Ishikawa (cell line): ENCODE data around the gene GAPVD1.
A peak's percentile ranks its signal among the peaks of the same experiment; 100 is the strongest.

Experiments used
- CEBPB ChIP-seq: IDR thresholded peaks from 2 replicates; pipeline ENCODE4 v1.6.1; 2012
- CREB1 ChIP-seq: IDR thresholded peaks from 2 replicates; pipeline ENCODE4 v1.6.1; 2012; ENCODE audit warnings: low read depth
- EGR1 ChIP-seq: IDR thresholded peaks from 2 replicates; pipeline ENCODE4 v1.6.1; 2012
- EP300 ChIP-seq: IDR thresholded peaks from 2 replicates; pipeline ENCODE4 v1.6.1; 2012; ENCODE audit warnings: borderline replicate concordance
- FOXM1 ChIP-seq: IDR thresholded peaks from 2 replicates; pipeline ENCODE4 v1.6.1; 2012; ENCODE audit warnings: low read depth, borderline replicate concordance
- NFIC ChIP-seq: IDR thresholded peaks from 2 replicates; pipeline ENCODE4 v1.6.1; 2012
- RAD21 ChIP-seq: IDR thresholded peaks from 2 replicates; pipeline ENCODE4 v1.6.1; 2012; ENCODE audit warnings: low read depth
- TAF1 ChIP-seq: IDR thresholded peaks from 2 replicates; pipeline ENCODE4 v1.6.1; 2012; ENCODE audit warnings: low read depth, mild to moderate bottlenecking
- TCF12 ChIP-seq: IDR thresholded peaks from 2 replicates; pipeline ENCODE4 v1.6.1; 2012; ENCODE audit warnings: low read depth
- TEAD4 ChIP-seq: IDR thresholded peaks from 2 replicates; pipeline ENCODE4 v1.6.1; 2012
- YY1 ChIP-seq: IDR thresholded peaks from 2 replicates; pipeline ENCODE4 v1.6.1; 2012; ENCODE audit warnings: low read depth
- ZBTB7A ChIP-seq: IDR thresholded peaks from 2 replicates; pipeline ENCODE4 v1.6.1; 2012; ENCODE audit warnings: low read depth
- TF ChIP-seq, protein P1 (sequence below): IDR thresholded peaks from 2 replicates; pipeline ENCODE4 v1.6.1; 2012
- TF ChIP-seq, protein P2 (sequence below): IDR thresholded peaks from 2 replicates; pipeline ENCODE4 v1.6.1; 2012
- TF ChIP-seq, protein P3 (sequence below): IDR thresholded peaks from 2 replicates; pipeline ENCODE4 v1.6.1; 2012; ENCODE audit warnings: low read depth, mild to moderate bottlenecking

Gene GAPVD1

DNA sequence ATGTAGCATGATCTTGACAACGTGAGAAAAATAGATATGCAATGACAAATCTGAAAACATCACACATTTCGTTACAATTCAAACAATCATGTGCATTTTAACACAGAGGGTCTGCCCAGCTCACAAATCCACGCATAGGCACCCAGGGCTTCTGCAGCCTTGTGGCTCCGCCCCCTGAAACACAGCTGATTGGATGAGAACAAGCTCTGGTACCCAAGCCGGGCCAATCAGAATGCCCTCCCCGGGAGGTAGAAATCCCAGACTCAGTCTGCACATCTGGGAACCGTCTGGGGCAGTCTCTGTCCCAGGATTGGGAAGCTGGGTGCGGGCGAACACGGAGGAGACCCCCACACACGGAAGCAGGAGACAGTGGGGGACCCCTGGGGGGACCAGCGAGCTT is 137.5 kb downstream of the GAPVD1 start:
- no peak for TF ChIP-seq YY1
- no peak for TF ChIP-seq EGR1

DNA sequence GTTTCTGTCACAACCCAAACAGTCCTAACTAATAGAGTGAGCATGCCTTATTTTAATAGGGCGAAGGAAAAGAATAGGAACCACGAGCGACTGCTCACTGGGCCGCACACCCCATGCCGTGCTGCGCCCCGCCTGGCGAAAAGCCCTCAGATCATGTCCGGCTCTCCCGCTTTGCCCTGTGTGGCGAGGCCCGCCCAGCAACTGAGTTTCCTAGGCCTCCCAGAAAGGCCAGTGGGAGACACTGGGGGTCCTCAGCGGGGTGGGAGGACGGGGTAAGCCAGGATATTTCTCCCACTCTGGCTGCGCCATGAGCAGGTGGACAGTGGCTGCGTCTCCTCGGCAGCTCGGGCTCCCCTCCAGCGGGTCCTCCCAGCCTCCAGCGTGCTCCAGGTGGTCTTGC is 138.0 kb downstream of the GAPVD1 start:
- no peak for TF ChIP-seq TEAD4
- no peak for TF ChIP-seq RAD21
- TF ChIP-seq, protein P1, sequence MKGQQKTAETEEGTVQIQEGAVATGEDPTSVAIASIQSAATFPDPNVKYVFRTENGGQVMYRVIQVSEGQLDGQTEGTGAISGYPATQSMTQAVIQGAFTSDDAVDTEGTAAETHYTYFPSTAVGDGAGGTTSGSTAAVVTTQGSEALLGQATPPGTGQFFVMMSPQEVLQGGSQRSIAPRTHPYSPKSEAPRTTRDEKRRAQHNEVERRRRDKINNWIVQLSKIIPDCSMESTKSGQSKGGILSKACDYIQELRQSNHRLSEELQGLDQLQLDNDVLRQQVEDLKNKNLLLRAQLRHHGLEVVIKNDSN, result no peak
- TF ChIP-seq FOXM1, result no peak

DNA sequence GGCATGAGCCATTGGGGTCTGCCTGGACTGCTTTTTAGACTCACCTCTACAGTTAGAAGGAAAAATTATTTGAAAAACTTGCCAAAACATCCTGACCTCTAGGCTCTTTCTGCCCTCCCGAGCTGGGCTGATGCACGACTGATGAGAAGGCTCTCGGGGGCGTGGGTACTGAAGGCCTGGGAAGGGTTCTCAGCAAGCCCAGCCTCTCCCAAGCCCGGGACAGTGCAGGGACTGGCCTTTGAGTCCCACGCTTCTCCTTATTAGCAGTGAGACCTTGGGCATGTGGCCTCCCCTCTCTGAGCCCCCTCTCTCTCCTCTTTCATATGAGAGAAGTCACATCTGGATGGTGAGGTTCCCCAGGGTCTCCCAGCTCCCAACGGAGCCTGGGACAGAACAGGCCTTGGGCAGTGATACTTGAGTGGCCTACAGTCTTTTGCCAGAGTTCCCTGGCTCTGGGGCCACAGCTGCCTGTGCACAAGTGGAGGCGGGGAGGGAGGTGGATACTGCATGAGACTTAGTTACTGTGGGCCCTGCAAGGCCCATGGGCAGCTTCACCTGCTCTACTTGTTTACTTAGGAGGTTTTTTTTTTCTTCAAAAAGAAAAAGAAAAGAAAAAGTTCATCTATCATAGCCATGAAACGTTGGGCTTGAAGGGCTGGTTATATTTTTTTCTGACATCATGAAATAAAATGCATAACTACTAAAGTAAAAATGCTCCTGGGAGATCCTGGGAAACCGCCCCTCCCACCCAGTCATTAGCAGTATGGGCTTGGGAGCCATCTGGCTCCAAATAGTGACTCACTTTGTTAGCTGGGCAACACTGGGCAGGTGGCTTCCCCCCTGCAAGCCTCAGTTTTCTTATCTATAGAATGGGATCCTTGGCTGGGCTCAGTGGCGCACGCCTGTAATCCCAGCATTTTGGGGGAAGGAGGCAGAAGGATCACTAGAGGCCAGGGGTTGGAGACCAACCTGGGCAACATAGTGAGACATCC is 139.4 kb downstream of the GAPVD1 start:
- no peak for TF ChIP-seq NFIC
- no peak for TF ChIP-seq TAF1
- no peak for TF ChIP-seq FOXM1
- no peak for TF ChIP-seq EGR1
- no peak for TF ChIP-seq YY1
- no peak for TF ChIP-seq EP300
- TF ChIP-seq, protein P1, result no peak
- no peak for TF ChIP-seq TCF12
- TF ChIP-seq, protein P2, sequence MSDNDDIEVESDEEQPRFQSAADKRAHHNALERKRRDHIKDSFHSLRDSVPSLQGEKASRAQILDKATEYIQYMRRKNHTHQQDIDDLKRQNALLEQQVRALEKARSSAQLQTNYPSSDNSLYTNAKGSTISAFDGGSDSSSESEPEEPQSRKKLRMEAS, result no peak
- no peak for TF ChIP-seq ZBTB7A
- no peak for TF ChIP-seq TEAD4
- no peak for TF ChIP-seq CEBPB
- TF ChIP-seq, protein P3, sequence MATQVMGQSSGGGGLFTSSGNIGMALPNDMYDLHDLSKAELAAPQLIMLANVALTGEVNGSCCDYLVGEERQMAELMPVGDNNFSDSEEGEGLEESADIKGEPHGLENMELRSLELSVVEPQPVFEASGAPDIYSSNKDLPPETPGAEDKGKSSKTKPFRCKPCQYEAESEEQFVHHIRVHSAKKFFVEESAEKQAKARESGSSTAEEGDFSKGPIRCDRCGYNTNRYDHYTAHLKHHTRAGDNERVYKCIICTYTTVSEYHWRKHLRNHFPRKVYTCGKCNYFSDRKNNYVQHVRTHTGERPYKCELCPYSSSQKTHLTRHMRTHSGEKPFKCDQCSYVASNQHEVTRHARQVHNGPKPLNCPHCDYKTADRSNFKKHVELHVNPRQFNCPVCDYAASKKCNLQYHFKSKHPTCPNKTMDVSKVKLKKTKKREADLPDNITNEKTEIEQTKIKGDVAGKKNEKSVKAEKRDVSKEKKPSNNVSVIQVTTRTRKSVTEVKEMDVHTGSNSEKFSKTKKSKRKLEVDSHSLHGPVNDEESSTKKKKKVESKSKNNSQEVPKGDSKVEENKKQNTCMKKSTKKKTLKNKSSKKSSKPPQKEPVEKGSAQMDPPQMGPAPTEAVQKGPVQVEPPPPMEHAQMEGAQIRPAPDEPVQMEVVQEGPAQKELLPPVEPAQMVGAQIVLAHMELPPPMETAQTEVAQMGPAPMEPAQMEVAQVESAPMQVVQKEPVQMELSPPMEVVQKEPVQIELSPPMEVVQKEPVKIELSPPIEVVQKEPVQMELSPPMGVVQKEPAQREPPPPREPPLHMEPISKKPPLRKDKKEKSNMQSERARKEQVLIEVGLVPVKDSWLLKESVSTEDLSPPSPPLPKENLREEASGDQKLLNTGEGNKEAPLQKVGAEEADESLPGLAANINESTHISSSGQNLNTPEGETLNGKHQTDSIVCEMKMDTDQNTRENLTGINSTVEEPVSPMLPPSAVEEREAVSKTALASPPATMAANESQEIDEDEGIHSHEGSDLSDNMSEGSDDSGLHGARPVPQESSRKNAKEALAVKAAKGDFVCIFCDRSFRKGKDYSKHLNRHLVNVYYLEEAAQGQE, result no peak
- TF ChIP-seq RAD21, result no peak
- TF ChIP-seq CREB1, result no peak

DNA sequence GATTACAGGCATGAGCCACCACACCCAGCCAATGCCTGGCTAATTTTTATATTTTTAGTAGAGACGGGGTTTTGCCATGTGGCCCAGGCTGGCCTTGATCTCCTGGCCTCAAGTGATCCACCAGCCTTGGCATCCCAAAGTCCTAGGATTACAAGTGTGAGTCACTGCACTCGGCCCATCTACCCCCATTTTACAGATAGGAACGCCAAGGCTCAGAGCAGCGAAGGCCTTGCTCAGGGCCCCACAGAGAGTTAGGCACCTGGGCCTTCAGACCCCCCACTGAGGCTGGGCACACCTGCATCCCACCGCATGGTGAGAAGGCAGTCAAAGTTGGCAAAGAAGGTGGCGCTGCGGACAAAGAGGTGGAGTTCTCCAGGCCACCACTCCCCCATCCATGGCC is 143.1 kb downstream of the GAPVD1 start:
- TF ChIP-seq TCF12 (no peak), ZBTB7A (no peak), EGR1 (no peak), EP300 (no peak), TEAD4 (no peak), YY1 (no peak), TAF1 (no peak), CEBPB (no peak), CREB1 (no peak), RAD21 (no peak), FOXM1 (no peak), NFIC (no peak)
- TF ChIP-seq, protein P1, result no peak
- TF ChIP-seq, protein P3, result no peak
- TF ChIP-seq, protein P2, result no peak

DNA sequence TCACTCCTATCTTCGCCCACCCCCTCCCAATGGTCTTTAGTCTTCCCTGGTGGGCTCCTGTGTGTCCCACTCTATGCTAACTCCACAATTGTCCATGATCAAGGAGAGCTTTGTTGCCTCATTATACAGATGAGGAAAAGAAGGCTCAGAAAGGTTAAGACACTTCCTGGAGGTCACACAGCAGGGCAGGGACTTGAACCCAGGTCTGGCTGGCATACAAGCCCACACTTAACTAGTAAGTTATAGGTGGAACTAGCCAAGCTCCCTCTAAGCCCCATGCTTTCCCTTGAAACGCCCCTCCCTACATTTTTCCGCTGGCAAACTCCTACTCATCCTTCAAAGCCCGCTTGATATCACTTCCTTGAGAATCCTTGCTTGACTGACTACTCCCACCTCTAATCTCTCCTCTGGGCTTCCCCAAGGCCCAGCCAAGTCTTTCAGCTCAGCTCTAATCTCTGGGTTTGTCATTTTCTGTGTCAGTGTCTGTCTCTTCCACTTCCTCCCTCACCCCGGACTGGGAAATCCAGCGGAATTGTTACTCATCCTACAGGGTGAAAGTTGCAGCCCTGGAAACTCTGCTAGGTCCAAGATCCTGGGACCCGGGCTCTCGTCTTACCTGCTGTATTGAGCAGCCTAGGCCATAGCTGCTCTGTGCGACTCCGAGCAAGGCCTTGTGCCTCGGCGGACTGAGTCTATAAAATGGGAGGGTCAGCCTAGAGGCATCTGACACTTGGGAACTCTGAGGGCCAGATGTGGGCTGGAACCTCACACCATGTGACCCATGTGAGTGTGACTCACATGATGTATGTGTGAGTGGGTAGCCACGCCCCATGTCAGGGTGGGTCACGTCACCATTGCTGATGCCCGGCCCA is 144.5 kb downstream of the GAPVD1 start:
- TF ChIP-seq, protein P1, result peak; percentile 70
- TF ChIP-seq TCF12, result no peak
